Measurements from ENCODE around the gene SGCD. TPM values are rescaled to one million over a fixed set of nuclear protein-coding genes. Genes with fewer than 3 reads are reported as not detected.

Gene SGCD
- total RNA-seq, 1 donor: 13.8 TPM

- DNase-seq (ENCODE audit: low read depth): no peak
- TF ChIP-seq, protein P1, sequence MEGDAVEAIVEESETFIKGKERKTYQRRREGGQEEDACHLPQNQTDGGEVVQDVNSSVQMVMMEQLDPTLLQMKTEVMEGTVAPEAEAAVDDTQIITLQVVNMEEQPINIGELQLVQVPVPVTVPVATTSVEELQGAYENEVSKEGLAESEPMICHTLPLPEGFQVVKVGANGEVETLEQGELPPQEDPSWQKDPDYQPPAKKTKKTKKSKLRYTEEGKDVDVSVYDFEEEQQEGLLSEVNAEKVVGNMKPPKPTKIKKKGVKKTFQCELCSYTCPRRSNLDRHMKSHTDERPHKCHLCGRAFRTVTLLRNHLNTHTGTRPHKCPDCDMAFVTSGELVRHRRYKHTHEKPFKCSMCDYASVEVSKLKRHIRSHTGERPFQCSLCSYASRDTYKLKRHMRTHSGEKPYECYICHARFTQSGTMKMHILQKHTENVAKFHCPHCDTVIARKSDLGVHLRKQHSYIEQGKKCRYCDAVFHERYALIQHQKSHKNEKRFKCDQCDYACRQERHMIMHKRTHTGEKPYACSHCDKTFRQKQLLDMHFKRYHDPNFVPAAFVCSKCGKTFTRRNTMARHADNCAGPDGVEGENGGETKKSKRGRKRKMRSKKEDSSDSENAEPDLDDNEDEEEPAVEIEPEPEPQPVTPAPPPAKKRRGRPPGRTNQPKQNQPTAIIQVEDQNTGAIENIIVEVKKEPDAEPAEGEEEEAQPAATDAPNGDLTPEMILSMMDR (IDR thresholded peaks at IDR 0.05; ENCODE audit: insufficient read depth, low read depth, low read length): no peak
- H3K4me3 ChIP-seq (ENCODE audit: low read depth, low read length): no peak overlapping the region
Observed at GRCh38 chr5:156431956-156432829, 105.2 kb downstream of the SGCD start.

- DNase-seq (ENCODE audit: low read depth): no peak
- TF ChIP-seq, protein P1 (IDR thresholded peaks at IDR 0.05; ENCODE audit: insufficient read depth, low read depth, low read length): no peak
- no peak overlapping the region for H3K4me3 ChIP-seq (ENCODE audit: low read depth, low read length)
Observed at GRCh38 chr5:156432830-156433105, 105.8 kb downstream of the SGCD start.

GRCh38 chr5:156434471-156434870 is 107.5 kb downstream of the SGCD start:
- H3K4me3 ChIP-seq (ENCODE audit: low read depth, low read length): no peak overlapping the region
- no peak for DNase-seq (ENCODE audit: low read depth)
- TF ChIP-seq, protein P1 (IDR thresholded peaks at IDR 0.05; ENCODE audit: insufficient read depth, low read depth, low read length): no peak

GRCh38 chr5:156435101-156435500 is 108.1 kb downstream of the SGCD start:
- H3K4me3 ChIP-seq (ENCODE audit: low read depth, low read length): no peak overlapping the region
- TF ChIP-seq, protein P1 (IDR thresholded peaks at IDR 0.05; ENCODE audit: insufficient read depth, low read depth, low read length): no peak
- no peak for DNase-seq (ENCODE audit: low read depth)

DNA sequence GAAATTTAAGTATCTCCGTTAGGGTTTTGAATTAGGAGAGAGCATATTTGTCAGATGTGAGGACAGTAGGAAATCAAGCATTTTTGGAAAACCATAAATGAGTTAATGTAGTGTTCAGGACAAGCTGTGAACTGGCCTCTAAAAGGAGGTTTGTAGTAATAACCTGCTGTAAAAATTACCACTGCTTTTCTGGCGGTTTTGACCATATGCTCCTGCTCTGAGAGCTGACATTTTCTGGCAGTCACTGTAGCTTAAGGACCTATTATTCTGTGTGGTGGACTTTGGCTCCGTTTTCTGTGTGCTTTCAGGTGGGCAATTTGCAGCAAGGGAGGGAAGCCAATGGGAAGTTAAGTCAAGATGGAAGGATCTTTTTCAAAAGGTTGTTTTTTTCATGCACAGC is 111.1 kb downstream of the SGCD start:
- no peak for DNase-seq (ENCODE audit: low read depth)
- TF ChIP-seq, protein P1 (IDR thresholded peaks at IDR 0.05; ENCODE audit: insufficient read depth, low read depth, low read length): no peak
- no peak overlapping the region for H3K4me3 ChIP-seq (ENCODE audit: low read depth, low read length)

DNA sequence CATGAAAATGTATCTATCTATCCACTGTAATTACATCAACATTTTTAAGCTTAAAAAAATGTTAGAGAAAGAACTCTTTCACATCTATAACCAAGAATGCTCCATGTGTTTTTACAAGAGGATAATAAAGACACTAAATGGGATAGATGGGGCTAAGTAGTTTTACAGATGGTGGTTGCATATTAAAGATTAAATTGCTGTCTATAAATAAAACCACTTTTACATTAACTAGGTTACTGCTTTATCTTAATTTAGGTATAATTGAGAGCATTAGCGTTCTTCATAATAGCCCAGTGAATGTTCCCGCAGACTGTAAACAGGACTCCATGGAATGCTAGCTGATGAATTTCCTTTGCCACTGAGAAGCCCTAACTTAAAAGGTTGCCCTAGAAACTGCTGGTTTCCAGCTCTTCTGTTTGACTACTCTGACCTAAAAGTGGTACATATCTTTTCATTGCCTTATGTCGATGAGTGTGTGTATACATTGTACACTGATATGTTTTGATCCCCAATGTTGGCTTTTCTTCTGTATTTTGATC is 117.9 kb downstream of the SGCD start:
- no peak for DNase-seq (ENCODE audit: low read depth)
- H3K4me3 ChIP-seq (ENCODE audit: low read depth, low read length): no peak overlapping the region
- TF ChIP-seq, protein P1 (IDR thresholded peaks at IDR 0.05; ENCODE audit: insufficient read depth, low read depth, low read length): no peak

All from fibroblast of villous mesenchyme (primary cell).